Keratinocyte (primary cell): ENCODE results near the gene ZNF280C.

Source experiments
- EZH2 ChIP-seq: IDR thresholded peaks from one replicate; pipeline ENCODE4 v1.6.1; 2012; ENCODE audit warnings: inconsistent platforms, mild to moderate bottlenecking, low read length, moderate library complexity
- TF ChIP-seq, protein P1 (sequence below), 3 experiments: IDR thresholded peaks in 1 of 3; conservative IDR thresholded peaks in 1 of 3; optimal IDR thresholded peaks in 1 of 3; 2 replicates in 2 of 3; 3 replicates in 1 of 3; pipeline versions ENCODE3 to v1.5.1; 2011; ENCODE audit warnings: low read length in 3 of 3, mild to moderate bottlenecking in 3 of 3, moderate library complexity in 2 of 3, control low read depth in 1 of 3, inconsistent platforms in 1 of 3; ENCODE audit not compliant: insufficient read depth in 2 of 3; ENCODE audit errors: extremely low read depth in 1 of 3

DNA sequence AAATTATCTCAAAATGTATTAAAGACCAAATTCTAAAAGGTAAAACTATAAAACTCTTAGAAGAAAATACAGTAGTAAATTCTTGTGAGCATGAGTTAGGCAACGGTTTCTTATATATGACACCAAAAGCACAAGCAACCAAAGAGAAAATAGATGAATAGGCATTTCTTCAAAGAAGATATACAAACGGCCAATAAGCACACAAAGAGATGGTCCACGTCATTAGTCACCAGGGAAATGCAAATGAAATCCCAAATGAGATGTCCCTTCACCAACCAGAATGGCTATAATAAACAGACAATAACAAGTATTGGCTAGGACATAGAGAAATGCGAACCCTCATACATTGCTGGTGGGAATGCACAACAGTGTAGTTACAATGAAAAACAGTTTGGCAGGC, 52.4 kb downstream of the ZNF280C start:
- TF ChIP-seq, protein P1, sequence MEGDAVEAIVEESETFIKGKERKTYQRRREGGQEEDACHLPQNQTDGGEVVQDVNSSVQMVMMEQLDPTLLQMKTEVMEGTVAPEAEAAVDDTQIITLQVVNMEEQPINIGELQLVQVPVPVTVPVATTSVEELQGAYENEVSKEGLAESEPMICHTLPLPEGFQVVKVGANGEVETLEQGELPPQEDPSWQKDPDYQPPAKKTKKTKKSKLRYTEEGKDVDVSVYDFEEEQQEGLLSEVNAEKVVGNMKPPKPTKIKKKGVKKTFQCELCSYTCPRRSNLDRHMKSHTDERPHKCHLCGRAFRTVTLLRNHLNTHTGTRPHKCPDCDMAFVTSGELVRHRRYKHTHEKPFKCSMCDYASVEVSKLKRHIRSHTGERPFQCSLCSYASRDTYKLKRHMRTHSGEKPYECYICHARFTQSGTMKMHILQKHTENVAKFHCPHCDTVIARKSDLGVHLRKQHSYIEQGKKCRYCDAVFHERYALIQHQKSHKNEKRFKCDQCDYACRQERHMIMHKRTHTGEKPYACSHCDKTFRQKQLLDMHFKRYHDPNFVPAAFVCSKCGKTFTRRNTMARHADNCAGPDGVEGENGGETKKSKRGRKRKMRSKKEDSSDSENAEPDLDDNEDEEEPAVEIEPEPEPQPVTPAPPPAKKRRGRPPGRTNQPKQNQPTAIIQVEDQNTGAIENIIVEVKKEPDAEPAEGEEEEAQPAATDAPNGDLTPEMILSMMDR (optimal IDR thresholded peaks at IDR 0.05 in 1 of 3, IDR thresholded peaks at IDR 0.05 in 1 of 3, conservative IDR thresholded peaks at IDR 0.05 in 1 of 3; ENCODE audit: extremely low read depth in 1 of 3, insufficient read depth in 2 of 3, low read length in 3 of 3): no peak
- TF ChIP-seq EZH2: no peak
